ENCODE measurements around the gene WBP11. TPM values are rescaled to one million over a fixed set of nuclear protein-coding genes. Genes with fewer than 3 reads are reported as not detected.

The WBP11 gene
- total RNA-seq, 6 experiments from 2014 or later, result 8.6 to 24.9 (median 16.9) TPM

Other genes starting within 250 kb of the WBP11 start
- 1 to 10 TPM; 1.7 to 7.2 (median 3.5) TPM for gene PLBD1, start 235.6 kb downstream of the WBP11 start, total RNA-seq
- gene GUCY2C, start 106.9 kb downstream of the WBP11 start, total RNA-seq, result under 1 TPM in 1 of 6 experiments, not detected in 5; 0.10 TPM
- gene C12orf60, start 192 bp upstream of the WBP11 start, total RNA-seq, result under 1 TPM; 0.37 to 0.91 (median 0.74) TPM
- under 1 TPM in 5 of 6 experiments, not detected in 1; 0.24 to 0.68 (median 0.40) TPM for gene SMCO3, start 10.7 kb upstream of the WBP11 start, total RNA-seq
- gene ART4, start 40.0 kb upstream of the WBP11 start, total RNA-seq, result 10 to 100 TPM; 19.6 to 43.5 (median 25.1) TPM
- 10 to 100 TPM in 2 of 6 experiments, 1 to 10 TPM in 4; 4.7 to 15.1 (median 7.1) TPM for gene MGP, start 82.4 kb upstream of the WBP11 start, total RNA-seq
- 1 to 10 TPM in 1 of 6 experiments, under 1 TPM in 3, not detected in 2; 0.26 to 1.0 (median 0.39) TPM for gene ERP27, start 135.1 kb upstream of the WBP11 start, total RNA-seq
- 10 to 100 TPM; 17.2 to 58.1 (median 31.9) TPM for gene ARHGDIB, start 158.1 kb upstream of the WBP11 start, total RNA-seq
- gene PDE6H, start 169.6 kb upstream of the WBP11 start, total RNA-seq, result not detected

Data from right lobe of liver (tissue), 5 donors.